GM12878 (cell line): ENCODE data around the gene SETBP1.

Experiments
- EZH2 ChIP-seq: IDR thresholded peaks from 2 replicates; pipeline ENCODE4 v1.6.1; 2012; ENCODE audit warnings: low read depth, mild to moderate bottlenecking, control low read depth, inconsistent platforms, low read length, borderline replicate concordance; ENCODE audit not compliant: control insufficient read depth
- NR2C2 ChIP-seq: IDR thresholded peaks from 2 replicates; pipeline ENCODE4 v1.6.1; 2011; ENCODE audit warnings: borderline replicate concordance, low read depth; ENCODE audit not compliant: control insufficient read depth, insufficient read length
- POLR2AphosphoS5 ChIP-seq: IDR thresholded peaks from 2 replicates; pipeline ENCODE4 v1.6.1; 2011; ENCODE audit warnings: mild to moderate bottlenecking, low read length, inconsistent platforms
- RFX5 ChIP-seq: IDR thresholded peaks from 2 replicates; pipeline ENCODE4 v1.6.1; 2011; ENCODE audit warnings: low read depth, low read length, improper control_type of control experiment
- SP1 ChIP-seq: IDR thresholded peaks from one replicate; pipeline ENCODE4 v1.6.1; 2011; ENCODE audit warnings: low read depth, low read length
- TF ChIP-seq, protein P1 (sequence below), 3 experiments: IDR thresholded peaks in 2 of 3; conservative IDR thresholded peaks in 1 of 3; 2 replicates each; pipeline ENCODE4 v1.5.1; 2011; ENCODE audit warnings: low read depth in 3 of 3, low read length in 3 of 3, mild to moderate bottlenecking in 3 of 3, control low read depth in 2 of 3, moderate library complexity in 2 of 3, inconsistent platforms in 1 of 3, mixed read lengths in 1 of 3; ENCODE audit not compliant: control insufficient read depth in 2 of 3, insufficient read depth in 1 of 3; ENCODE audit errors: extremely low read depth in 1 of 3
- TF ChIP-seq, protein P2 (sequence below): IDR thresholded peaks from 2 replicates; pipeline ENCODE4 v1.6.1; 2012; ENCODE audit warnings: low read length, inconsistent platforms

DNA sequence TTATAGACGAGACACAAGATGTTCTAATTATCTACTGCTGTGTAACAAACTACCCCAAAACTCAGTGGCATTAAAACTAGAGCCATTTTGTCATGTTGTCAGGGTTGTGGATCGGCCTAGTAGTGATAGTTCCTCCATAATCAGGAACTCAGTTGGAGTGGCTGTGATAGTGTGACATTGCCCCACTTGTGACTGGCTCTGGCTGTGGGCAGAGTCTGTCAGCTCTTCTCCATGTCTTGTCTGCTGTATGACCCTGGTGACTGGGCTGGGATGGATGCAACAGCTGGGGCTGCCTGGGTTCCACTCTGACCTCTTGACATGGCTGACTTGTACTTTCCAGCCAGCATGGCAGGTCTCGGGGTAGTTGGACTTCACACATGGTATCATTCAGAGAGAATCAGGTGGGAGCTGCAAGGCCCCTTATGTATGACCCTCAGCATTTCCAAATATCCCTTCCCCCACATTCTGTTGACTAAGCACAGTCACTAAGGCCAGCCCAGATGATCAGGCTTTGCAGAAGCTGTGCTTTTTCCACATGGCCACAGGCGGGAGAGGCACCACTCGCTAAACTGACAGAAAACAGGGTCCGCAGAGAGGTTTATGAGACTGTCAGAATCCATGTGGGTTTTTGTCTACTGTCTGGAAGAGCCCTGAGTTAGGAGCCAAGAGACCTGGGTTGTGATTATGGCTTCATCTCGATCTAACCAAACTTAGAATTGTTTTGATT, 50.3 kb downstream of the SETBP1 start:
- TF ChIP-seq RFX5 (no peak), EZH2 (no peak), NR2C2 (no peak), POLR2AphosphoS5 (no peak), SP1 (no peak)
- TF ChIP-seq, protein P1, sequence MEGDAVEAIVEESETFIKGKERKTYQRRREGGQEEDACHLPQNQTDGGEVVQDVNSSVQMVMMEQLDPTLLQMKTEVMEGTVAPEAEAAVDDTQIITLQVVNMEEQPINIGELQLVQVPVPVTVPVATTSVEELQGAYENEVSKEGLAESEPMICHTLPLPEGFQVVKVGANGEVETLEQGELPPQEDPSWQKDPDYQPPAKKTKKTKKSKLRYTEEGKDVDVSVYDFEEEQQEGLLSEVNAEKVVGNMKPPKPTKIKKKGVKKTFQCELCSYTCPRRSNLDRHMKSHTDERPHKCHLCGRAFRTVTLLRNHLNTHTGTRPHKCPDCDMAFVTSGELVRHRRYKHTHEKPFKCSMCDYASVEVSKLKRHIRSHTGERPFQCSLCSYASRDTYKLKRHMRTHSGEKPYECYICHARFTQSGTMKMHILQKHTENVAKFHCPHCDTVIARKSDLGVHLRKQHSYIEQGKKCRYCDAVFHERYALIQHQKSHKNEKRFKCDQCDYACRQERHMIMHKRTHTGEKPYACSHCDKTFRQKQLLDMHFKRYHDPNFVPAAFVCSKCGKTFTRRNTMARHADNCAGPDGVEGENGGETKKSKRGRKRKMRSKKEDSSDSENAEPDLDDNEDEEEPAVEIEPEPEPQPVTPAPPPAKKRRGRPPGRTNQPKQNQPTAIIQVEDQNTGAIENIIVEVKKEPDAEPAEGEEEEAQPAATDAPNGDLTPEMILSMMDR (IDR thresholded peaks at IDR 0.05 in 2 of 3, conservative IDR thresholded peaks at IDR 0.05 in 1 of 3; ENCODE audit: control insufficient read depth in 2 of 3, extremely low read depth in 1 of 3, insufficient read depth in 1 of 3, low read depth in 3 of 3, low read length in 3 of 3), result no peak
- TF ChIP-seq, protein P2, sequence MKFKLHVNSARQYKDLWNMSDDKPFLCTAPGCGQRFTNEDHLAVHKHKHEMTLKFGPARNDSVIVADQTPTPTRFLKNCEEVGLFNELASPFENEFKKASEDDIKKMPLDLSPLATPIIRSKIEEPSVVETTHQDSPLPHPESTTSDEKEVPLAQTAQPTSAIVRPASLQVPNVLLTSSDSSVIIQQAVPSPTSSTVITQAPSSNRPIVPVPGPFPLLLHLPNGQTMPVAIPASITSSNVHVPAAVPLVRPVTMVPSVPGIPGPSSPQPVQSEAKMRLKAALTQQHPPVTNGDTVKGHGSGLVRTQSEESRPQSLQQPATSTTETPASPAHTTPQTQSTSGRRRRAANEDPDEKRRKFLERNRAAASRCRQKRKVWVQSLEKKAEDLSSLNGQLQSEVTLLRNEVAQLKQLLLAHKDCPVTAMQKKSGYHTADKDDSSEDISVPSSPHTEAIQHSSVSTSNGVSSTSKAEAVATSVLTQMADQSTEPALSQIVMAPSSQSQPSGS, result no peak
